Smooth muscle cell of the brain vasculature (primary cell): Measurements from ENCODE around the gene ZCCHC13.
"Not testable (repeated sequence)": the region's sequence is repeated elsewhere in the genome, so short reads cannot be mapped to it uniquely, and the experiment has no call there.

Experiments
- DNase-seq: peaks from one replicate; pipeline ENCODE4 v3.0.0-alpha.2; 2012; ENCODE audit warnings: low read depth, low spot score

The ZCCHC13 gene

DNA sequence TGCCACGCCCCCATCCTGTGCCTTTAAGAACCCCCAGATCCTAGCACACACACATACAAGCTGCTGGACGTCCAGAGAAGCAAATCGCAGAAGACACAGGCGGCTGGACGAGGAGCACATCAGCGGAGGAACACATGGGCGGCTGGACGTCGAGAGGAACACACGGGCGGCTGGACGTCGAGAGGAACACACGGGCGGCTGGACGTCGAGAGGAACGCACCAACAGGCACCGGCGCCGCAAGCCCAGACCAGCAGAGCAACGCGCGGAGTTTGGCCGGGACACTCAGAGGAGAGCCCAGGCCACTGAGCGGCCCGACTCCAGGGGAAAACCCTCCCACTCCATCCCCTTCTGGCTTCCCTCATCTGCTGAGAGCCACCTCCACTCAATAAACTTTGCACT, 17.2 kb downstream of the ZCCHC13 start:
- no peak for DNase-seq

DNA sequence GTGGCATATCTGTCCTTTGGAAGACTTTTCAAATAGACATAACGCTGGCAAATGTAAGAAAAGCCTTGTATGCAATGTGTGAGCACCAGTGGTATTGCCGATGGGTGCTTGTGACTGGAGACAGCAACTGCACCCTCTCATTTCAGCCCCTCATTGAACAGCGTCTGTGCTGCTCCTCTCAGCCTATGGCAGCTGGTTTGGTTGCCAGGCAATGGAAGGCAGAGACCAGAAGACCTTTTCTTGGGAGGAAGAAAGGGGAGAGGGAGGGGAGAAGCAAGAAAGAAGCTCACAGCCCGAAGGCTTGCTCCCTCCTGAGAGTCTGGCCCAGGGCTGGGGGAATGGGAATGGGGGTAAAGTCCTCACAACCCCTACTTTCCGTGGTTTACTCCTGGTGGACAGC, 20.2 kb downstream of the ZCCHC13 start:
- DNase-seq = no peak

DNA sequence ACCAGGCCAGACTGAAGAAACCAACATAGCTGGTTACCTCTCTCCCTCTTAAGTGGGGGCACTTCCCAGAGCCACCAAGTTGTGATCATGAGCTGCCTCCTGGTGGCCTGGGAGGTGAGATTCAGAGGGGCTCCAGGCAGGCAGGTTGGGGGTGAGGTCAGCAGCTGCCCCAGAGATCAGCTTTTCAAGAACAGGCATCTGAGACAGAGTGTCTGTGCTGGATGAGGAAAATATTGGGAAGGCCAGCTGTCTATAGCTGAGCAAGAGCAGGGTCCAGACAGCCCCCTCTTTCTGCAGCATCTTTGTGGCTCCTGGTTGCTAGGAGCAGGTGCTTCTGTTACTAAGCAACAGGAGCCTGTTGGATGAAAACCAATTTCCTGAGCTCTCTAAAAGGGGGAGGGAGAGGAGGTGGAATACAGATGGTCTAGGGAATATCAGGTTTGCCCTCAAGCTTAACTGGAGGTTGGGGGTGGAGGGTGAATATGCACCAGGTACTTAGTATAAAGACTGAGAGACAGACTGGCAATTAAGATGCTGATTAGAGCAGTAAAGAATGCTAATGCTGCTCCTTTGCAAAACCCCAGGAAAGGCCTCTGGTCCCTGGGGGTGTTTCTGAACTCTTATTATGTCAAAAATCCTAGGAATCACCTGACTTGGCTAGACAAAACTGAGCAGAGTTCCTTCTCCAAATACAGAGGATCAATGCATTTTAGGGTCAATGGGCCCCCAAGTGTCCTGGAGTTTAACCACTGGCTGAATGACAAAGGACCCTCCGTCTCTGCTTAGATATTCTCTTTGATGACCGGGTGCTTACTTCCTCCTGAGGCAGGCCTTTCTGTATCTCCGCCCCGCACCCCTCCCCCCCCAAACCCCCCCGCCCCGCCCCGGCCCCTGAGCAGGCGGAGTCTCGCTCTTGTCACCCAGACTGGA, 21.4 kb downstream of the ZCCHC13 start:
- DNase-seq = no peak

DNA sequence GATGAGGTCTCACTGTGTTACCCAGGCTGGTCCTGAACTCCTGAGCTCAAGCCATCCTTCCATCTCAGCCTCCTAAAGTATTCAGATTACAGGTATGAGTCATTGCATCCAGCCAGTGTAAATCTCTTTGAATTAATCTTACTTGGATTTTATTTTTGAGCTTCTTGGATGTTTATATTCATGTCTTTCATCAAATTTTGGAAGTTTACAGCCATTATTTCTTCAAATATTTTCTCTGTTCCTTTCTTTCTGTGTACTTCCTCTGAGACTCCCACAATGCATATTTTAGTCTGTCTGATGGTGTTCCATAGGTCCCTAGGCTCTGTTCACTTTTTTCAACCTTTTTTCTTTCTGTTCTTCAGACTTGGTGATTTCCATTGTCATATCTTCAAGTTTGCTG, 34.9 kb downstream of the ZCCHC13 start:
- no peak for DNase-seq

DNA sequence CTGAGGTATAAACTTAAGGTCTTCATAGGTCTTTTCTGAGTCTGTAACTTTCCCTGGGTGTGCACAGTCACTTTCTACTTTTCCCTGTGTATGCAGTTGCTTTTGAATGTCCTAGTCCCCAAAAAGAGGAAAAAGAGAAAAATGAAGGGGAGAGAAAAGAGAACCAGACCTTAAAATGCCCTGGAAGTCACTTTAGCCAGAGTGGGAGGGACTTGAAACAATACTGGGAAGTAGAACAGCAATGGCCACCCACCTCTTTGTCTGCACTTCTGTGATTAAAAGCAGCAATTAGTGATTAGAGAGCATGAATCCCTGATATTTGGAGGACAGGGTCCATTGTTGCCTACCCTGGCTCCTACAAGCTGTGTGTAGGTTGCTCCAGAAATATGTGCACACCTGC, 36.1 kb downstream of the ZCCHC13 start:
- DNase-seq = no peak

DNA sequence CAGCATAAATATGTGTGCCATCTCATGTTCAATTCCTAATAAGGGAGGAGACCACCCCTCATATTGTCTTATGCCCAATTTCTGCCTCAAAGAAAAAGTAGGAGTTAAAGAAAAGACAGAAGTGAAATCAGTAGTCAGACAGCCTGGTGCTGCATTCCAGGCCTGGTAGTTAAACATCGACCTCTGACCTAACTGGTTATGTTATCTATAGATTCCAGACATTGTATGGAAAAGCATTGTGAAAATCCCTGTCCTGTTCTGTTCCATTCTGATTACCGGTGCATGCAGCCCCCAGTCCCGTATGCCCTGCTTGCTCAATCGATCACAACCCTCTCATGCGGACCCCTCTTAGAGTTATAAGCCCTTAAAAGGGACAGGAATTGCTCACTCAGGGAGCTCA, 38.2 kb downstream of the ZCCHC13 start:
- not testable (repeated sequence) for DNase-seq

DNA sequence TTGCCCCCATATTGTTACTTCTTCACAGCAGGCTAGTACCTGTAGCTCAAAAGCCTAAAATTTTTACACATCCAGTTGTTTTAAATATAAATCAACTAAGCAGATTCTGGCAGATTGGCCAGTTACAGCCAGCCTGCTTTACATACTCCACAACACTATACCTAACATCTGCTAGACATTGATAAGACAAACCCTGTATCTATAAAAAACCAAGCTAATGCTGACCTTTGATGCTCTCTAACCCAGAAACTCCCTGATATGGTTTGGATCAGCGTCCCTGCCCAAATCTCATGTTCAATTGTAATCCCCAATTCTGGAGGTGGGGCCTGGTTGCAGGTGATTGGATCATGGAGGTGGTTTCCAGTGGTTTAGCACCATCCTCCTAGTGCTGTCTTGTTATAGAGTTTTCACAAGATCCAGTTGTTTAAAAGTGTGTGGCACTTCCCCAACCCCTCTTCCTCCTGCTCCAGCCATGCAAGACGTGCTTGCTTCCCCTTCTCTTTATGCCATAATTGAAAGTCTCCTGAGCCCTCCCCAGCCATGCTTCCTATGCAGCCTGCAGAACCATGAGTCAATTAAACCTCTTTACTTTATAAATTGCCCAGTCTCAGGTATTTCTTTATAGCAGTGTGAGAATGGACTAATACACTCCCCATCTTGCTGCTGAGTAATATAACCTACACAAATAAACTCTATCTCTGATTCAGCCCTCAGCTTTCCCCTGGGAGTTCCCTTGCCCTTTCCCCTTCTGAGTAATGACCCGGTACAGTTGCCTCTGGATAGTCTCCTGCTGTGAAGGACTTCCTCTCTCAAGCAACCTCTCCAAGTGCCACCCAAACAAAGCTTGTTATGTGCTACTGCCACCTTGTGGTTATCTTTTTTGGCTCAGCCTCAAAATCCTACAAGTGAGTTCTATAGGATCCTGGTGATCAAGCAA, 39.6 kb downstream of the ZCCHC13 start:
- peak; percentile 90 for DNase-seq

DNA sequence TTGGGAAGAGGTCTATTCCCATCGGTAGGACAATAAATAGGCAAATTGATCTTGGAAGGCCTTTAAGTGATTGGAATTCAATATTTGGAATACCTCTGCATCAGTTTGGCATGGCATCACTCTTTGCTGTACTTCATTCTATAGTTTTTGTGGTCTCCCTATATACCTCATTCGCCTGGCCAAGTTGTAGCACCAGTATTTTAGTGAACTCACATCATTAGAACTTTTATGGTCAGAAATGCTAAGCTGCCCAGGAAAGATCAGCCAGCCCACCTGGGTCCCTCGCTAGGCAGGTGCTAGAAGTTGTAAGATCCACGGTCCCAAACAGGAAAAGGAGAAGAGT, 40.3 kb downstream of the ZCCHC13 start:
- DNase-seq = no peak

DNA sequence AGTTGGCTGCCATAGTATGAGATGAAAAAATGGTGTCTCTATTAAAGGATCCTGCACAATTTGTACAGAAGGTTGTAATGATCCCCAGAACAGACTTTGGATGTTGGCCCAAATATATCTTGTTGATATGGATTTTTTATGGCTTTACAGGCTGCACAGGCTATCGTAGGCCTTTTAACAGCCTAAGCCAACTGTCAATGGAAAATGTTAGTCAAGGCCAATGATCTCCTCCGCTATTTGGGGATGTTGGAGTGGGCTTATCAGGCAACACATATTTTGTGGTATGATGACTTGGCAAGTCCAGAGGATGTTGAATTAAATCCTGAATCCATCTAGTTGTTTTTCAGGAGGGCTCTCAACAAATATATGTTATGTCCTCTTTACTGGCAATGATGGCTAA, 42.1 kb downstream of the ZCCHC13 start:
- DNase-seq = no peak

DNA sequence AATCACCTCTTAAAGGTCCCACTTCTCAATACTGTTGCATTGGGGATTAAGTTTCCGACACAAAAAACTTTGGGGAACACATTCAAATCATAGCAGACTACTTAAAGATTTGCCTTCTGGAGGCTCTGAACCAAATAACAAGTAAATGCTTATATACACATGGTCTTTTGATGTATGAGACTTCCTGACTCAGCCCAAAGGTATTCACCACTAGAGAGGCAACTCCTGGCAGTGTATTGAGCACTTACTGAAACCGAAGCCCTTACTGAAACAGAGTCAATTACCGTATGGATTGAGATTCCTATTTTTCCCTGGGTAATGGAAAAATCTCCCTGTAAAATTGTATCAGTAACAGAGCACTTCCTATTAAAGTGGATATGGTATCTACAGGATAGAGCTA, 45.4 kb downstream of the ZCCHC13 start:
- peak; percentile 9 for DNase-seq

DNA sequence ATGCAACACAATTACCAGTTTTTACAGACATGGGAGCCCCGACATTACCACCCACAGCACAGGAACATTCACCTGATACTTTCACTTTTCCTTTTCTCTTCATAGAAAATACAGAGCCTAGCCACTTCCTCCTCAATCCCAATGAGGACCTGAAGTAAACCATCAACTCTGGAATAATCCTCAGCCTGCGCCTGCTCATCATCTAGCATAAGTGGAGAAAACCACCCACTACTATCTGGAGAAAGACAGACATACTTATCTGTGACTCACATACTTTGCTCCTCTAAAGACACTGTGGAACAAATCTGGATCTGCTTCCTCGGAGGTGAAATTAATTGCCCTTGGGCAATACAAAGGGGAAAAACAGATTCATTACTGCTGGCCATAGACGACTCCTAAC, 47.8 kb downstream of the ZCCHC13 start:
- DNase-seq = no peak

DNA sequence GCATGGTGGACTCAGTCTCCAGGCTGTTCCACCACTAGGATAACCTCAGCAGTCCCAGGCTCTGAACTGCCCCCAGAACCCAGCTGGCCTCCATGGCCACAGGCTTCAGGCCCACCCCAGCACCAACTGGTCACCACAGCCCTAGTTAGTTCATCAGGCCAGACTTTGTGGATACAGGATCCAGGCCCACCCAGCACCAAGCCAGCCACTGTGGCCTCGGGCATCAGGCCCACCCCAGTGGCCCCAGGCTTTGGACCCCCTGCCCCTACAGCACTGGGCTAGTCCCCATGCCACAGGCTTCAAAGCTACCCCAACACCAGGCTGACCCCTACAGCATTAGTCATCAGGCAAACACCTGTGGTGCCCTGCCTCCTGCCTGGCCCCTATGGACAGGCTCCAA, 50.0 kb downstream of the ZCCHC13 start:
- DNase-seq = no peak
